DMS153 treated with DMSO at 0.1 percent for 48 hours (cell line): ENCODE results near the gene RUBCN.

Source experiments
- DNase-seq: peaks from one replicate; lab custom pipeline; 2025; ENCODE audit not compliant: unreplicated experiment; lab: John Stamatoyannopoulos, UW

Gene RUBCN

DNA sequence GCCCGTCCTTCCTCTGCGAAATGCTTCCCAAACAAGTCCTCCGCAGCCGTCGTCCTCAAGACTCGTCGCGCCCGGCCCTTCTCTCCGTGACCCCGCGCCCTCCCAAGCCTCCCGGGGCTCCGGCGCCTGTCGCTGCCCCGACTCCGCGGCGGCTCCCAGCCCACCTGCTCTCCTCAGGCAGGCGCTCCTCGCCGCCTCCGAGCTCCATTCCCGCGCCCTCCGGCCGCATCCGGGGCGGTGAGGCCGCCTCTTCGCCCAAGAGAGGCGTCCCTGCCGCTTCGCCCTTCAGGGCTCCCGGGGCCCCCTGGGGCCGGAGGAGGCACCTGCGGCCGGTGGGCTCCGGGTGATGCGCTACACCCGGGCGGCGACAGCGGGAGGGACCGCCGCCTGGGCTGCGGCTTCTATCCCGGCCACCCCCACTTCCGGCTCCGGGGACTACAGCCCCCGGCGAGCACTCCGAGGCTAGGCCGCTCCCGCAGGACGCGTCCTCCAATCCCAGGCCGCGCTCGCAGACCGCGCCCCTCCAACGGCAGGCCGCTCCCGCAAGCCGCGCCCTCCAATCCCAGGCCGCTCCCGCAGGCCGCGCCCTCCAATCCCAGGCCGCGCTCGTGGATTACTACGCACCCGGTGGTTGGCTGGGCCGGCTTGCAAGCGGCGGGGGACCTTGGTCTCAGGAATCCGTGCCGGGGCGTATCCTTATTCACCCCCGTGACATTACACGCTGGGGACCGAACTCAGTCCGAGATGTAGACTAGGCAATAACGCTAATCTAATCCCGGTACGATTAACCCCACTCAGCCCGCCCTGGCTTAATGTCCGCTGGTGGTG is at the start of gene RUBCN:
Gene RUBCN (minus strand): TSS at position 414 of the 828 bp plus-strand sequence. CDS start 185 bp downstream, at position 229.
- peak; percentile 90 for DNase-seq

DNA sequence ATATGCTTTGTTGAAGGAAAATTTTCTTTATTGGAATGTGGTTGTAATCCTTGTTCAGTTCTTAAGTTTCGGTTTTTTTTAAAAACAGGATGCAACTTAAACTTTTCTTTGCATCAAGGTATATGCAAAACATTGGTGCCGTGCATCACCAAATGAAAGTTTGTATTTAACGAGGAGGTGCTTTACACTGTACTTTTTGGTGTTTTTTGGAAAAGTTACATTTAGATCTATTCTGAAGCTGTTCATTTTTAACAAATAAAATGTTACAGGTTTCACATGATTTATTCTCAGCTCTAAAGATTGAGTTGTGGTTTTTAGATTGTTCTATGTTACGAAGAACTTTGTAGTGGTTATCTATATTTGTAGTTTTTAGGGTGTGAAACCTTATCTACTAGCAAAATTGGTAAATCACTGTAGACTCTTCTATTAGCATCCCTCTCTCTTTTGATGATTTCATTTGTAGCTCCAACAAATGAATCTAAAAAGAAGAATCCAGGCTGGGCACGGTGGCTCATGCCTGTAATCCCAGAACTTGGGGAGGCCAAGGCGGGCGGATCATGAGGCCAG is 47.4 kb upstream of the RUBCN start:
- DNase-seq = no peak

DNA sequence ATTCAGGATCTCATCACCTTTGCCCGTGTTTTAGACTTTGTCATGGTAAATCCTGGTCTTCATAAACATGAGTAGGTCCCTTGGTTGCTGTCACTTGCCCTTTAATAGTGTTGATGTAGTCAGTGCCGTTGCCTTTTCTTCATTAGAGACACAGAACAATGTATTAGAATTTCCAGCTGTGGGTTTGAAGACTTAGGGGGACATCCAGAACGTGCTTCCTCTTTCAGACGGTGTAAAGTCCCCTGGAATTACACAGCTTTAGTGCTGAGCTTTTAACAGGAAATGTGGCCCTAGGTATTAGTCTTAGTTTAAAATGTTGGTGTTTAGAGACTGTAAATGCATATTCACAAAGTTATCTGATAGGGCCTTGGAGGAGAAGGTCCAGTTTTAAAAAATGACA is 45.5 kb upstream of the RUBCN start:
- no peak for DNase-seq

DNA sequence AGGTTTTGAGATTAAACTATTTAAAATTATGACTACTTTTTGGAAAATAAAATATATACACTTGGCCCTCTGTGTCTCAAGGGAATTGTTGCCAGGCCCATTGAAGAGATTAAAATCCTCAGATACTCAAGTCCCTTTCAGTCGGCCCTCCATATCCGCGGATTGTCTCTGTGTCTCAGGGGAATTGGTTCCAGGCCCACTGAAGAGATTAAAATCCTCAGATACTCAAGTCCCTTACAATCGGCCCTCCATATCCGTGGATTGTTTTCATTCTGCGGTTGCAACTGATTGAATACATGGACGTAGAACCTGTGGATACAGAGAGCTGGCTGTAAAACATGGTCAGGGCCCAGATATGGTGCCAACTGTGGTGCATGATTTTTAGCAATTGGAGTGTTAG is 38.6 kb upstream of the RUBCN start:
- no peak for DNase-seq

DNA sequence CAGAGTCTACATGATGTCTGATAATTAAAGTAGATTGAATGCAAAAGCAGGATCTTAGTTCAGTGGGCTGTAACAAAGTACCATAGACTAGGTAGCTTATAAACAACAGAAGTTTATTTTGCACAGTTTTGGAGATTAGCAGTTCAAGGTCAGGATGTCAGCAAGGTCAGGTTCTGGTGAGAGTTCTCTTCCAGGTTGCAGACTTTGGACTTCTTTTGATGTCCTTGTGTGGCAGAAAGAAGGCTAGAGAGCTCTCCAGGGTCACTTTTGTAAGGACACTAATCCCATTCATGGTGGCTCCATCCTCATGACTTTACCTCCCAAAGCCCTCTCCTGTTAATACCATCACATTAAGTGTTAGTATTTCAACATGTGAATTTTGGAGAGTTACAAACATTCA is 25.1 kb upstream of the RUBCN start:
- no peak for DNase-seq

DNA sequence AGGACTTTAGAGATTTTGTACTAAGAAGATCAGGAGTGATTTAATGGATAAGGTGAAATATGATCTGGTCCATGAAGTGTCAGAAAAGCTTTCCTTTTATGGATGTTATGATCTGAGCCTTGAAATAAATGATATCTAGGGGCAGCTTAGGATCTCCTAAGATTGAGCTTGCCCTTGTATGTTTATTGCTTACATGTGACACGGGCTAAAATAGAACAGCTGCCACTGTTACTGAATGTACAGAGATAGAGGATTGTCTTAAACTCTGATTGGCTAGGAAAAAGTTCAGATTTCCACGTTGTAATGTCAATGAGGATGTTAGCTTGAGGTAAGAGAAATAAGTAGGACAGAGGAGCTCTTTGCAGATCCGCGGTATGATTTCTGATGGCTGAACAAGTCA is 21.8 kb upstream of the RUBCN start:
- no peak for DNase-seq

DNA sequence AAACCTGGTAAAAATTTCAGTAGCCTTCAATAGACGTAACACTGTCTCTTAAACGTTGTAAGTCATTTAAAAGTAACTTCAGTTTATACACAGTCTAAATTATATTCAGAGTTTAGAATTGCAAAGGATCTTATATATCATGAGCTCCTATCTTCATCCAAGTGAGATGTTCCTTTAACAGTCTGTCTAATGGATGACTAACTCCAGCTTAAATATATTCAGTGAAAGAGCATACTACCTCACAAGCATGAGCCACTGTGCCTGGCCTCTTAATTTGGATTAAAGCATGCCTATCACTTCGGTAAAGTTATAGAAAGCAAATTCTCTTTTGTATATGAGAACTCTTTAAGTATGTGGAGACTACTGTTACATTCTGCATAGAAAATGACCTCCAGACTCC is 20.0 kb upstream of the RUBCN start:
- DNase-seq = no peak

DNA sequence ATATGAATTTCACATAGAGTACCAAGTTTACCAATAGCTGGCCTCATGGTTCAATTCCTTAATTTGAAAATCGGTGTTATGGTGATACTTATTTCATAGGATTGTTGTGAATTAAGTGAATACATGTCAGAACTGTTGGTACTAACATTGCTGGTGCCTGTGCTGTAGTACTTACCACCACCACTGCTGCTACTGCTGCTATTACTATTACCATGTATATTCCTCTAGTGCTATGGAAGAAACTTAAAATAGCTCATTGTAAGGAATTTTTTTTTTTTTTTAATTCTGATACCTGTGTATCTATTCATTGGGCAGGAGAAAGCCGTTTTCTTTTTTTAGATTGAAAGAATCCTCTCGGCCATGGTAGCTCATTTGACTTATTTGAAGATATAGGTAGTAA is 16.6 kb upstream of the RUBCN start:
- DNase-seq = no peak

DNA sequence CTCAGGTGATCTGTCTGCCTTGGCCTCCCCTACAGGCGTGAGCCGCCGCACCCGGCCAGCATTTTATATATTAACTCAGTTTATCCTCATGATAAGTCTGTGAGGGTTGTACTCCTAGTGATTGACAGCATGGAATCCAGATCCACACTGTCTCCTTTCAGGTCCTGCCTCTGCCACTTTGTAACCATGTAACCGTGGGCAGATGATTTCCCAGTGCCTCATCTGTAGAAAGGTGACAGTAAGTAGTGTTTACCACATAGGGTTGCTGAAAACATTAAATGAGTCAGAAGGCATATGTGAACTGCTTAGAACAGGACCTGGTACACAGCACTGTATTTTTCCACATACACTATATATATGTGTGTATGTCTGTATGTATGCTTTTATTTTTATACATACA is 15.4 kb upstream of the RUBCN start:
- DNase-seq = no peak

DNA sequence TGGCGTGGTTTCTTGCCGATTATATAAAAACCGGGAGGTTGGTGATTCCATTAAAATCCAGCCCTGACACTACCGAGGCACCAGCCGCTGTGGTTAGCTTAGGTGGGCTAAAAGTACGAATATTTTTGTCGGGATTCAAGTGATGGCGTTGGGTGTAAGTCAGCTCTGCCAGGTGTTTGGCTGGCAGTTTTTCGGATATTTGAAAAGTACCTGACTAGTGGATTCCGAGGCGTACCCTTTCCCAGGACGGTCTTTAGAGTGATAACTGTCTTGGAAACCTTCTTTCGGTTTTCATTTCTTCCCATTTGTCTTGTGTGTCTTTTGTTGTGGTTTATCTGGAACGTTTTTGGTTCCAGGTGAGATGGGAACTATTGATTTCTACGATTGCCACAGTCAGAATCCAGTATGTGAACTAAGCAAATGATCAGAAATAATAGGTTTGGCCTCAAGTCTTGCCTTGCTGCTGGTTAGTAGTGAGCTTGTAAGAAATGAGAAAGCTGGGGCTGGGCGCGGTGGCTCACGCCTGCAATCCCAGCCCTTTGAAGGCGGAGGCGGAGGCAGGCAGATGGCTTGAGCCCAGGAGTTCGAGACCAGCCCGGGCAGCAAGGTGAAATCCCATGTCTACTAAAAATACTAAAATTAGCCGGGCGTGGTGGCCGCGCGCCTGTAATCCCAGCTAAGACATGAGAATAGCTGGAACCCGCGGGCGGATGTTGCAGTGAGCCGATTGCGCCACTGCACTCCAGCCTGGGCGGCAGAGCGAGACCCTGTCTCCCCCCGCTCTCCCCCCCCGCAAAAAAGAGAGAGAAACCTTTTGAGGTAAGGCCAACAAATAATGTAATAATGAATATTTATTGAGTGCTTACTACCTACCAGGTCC is 14.4 kb upstream of the RUBCN start:
- DNase-seq = no peak

DNA sequence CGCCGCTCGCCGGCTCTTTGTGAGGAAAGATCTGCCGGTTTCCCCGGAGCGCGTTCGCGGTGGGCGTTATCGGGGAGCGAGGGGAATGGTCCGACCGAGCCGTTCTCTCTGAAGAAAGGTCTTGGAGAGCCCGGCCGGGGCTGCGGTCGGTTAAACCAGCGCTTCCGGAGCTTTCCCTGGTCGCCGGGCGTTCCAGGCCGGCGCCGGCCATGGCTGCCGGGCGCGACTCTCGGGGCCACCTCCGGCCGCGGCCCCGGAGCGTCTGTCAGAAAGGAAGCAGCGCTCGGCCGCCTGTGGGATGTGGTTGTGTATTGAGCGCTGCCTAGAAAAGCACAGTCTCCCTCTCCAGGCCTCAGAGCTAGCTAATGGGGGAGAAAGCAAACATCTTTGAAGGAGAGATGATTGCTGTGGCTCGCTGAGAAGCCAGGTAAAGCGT is 13.7 kb upstream of the RUBCN start:
- no peak for DNase-seq

DNA sequence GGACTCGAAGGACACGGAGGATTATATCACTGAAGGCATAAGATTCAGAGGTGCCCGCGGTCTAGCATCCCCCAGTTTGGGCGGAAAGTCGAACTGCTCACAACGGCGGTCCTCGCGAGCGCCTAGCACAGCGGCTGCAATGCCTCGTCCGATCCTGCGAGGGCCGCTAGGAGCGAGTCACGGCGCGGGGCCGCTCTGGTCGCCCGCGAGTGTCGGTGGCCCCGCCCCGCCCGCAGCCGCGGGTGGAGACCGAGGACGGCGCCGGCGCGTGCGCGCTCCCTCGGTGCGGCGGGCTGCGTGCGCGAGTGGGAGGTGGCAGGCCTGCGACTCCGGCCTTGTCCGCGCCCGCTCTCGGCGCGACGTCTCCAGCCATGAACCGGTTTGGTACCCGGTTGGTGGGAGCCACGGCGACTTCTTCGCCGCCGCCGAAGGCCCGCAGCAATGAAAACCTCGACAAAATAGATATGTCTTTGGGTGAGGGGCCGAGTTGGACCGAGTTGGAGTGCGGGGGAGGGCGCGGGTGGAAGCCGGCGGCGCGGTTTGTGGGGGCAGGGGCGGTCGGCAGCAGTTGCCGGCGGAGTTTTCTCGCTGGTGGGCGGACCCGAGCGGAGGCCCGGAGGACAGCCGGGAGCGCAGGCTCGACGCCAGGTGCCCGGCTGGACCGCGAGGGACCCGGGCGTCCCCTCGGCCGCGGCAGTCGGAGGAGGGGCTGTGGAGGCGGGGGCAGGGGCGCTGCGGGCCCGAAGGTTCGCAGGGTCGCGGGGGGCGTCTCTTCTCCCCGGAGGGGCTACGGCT is 13.1 kb upstream of the RUBCN start, which contains the start of gene FYTTD1:
Gene FYTTD1 (plus strand): TSS at position 283 of the 795 bp plus-strand sequence. CDS start 89 bp downstream, at position 372.
- DNase-seq = peak; percentile 74

DNA sequence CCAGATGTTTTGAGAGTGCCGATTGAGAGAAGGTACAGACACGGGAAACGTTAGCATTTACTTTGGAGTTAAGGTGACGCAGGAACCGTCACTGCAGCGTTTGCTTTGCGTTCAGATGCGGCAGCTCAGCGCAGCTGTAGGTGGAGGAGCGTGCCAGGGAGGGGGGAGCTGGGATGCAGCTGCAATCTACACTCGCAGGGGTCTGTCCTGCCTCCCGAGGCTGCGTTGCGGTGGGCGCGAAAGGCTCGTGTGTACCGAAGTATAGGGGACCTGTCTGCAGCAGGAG is 12.6 kb upstream of the RUBCN start:
- peak; percentile 48 for DNase-seq

DNA sequence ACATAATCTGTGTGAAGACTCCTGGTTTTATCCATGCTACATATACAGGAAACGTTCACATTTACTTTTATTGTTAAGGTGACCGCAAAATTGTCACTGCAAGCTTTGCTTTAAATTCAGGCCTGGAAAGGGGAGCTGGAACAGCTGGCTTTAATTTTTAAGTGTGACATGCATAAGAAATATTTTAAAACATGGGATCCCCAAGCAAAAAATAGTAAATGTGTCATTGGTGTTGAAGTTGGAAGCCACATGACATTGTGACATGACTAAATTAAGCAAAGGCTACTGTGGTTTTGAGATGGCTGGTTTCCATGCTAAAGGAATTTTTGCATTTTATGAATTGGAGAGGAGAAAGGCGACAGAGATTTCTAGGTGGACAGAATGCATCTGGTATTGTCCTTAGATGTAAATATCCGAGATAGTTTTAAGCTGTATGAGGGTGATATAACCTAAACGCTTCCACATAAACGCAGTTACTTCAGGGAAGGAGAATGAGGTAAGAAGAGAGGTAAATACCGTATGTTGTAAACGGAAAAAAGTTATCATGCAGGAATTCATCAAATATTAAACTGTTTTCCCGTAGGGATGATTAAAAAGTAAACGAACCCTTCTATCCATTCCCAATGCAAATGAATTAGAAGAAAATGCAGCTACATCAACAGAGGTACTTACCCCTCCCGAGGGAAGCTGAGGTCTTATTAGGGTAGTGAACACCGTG is 12.1 kb upstream of the RUBCN start:
- no peak for DNase-seq

DNA sequence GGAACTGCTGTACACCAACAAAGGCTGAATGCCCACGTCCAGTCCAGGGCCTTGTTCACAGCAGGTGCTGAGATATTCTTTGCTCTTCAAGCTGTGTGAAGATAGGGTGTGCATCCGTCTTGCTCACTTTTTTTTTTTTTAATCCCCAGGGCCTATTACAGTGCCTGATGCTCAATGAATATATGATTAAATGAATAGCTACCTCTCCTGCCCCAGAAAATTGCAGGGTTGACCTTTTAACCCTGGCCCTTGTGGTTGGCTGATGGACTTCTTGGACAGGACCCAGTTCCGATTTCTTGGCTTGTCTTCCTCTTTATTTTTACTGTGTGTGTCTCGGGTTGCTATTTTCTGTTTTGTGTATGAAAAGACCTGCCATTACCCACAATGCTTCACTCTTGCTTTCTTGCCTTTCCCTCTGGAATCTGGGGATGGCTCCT is 10.1 kb upstream of the RUBCN start:
- DNase-seq = no peak

DNA sequence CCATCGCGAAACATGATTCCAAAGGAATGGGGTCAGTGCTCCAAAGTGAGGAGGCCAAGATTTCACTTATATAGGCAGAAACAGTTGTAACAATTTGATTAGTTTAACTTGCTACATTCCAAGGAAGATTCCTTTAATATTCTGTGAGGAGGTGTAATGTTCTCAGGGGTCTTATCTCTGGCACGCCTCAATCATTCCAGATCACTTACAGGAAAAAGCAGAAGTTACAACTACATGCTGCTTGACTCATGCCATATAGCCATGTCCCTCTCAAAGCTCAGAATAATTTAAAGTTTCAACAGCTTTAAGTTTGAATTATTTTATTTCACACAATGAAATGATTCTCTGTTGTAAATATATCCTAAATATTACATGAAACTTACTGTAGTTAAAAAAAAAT is 9.5 kb upstream of the RUBCN start:
- no peak for DNase-seq

DNA sequence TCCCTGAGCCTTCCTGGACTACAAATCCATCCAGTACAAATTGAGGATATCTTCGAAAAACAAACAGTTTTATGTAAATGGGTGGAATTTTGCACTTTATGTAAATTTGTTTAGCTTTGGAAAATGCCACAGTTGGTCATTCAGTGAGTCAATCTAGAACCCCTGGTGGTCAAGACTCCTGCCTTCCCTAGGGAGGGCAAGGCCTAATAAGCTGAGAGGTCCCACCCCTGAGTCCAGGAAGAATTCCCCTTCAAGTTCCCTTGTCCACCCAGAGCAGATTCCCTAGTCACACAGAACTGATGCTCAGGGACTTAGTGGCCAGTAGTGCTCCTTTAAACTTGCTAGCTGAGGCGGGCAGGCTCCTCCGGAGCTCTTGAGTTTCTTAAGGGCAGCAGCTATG is 6.1 kb upstream of the RUBCN start:
- no peak for DNase-seq

DNA sequence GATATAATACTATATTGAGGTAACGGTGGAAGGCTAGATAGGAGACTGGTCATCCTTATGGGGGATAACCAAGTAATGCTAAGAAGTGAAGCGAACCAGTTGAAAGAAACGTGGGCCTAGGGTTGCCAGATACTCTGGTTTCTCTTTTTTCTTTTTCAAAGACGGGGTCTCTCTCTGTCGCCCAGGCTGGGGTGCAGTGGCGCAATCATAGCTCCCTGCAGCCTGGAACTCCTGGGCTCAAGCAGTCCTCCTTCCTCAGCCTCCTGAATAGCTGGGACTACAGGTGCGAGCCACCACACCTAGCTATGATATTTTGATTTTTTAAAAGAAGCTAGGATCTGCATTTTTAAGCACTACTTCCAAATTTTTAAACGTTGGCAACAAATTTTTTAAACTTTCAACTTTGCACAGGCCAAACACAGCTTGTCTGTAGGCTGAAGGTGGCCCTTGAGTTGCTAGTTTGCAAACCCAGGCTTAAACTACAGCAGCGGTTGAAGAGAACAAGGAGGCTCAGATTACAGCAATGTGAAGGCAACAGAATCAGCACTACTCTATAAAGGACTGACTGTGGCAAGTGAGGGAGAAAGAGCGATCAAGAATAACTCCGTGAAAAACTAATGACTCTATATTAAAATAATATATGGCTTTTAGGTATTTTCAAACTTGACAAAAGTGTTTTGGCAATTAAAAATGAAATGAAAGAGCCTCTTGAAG is 1.2 kb upstream of the RUBCN start:
- no peak for DNase-seq

DNA sequence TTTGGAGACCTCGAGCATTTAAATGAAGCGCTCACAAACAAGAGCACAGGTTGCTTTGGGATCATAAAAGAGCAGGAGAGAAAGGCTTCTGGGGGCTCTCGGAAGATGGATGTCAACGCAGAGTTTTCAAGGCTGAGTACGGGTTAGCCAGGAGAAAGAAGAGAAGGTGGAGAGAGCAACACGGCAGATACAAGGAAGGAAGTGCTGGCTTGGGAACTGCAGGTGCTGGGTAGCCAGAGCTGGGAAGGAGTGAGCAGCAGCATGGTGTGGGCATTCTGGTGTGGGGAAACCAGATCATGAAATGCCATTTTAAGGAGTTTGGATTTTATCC is 580 bp upstream of the RUBCN start:
- no peak for DNase-seq

DNA sequence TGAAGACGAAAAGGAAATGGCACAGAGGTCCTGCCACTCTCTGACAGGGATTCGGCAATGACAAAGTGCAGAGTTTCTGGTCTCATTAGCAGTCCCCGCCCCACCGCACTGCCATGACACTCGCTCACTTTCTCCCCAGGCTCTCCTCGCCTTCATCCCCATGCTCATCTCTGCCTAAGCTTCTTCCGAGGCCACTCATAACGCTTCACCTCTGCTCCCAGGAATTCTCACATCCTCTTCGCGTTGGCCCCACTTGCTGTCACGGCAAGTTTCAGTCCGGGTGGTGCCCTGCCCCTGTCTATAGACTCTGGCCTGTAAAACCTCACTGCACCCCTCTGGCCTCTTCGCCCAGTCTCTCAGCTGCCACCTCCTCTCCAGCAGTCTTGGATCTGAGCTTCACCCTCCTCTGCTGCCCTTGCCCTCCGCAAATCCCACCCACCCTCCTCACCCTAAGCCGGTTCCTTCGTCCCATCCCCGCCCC is 654 bp downstream of the RUBCN start:
- no peak for DNase-seq
